Type B pancreatic cell (in vitro differentiated cells): Measurements from ENCODE around the gene SIGLEC7. TPM values are rescaled to one million over a fixed set of nuclear protein-coding genes. Genes with fewer than 3 reads are reported as not detected.
A peak's percentile ranks its signal among the peaks of the same experiment; 100 is the strongest.

ENCODE experiments used
- DNase-seq: peaks from one replicate; pipeline ENCODE4 v3.0.0; 2021; ENCODE audit warnings: mixed read lengths; ENCODE audit not compliant: unreplicated experiment; ENCODE audit errors: extremely low spot score
- H3K27ac Mint-ChIP-seq: 2 replicates; pipeline ENCODE4 v1.8.0; 2021; ENCODE audit warnings: mild to moderate bottlenecking, mixed read lengths
- H3K27me3 Mint-ChIP-seq: 2 replicates; pipeline ENCODE4 v1.8.0; 2021; ENCODE audit warnings: mixed read lengths
- H3K36me3 Mint-ChIP-seq: 2 replicates; pipeline ENCODE4 v1.8.0; 2021; ENCODE audit warnings: mixed read lengths
- H3K4me1 Mint-ChIP-seq: one replicate; pipeline ENCODE4 v1.8.0; 2021; ENCODE audit warnings: mixed read lengths; ENCODE audit not compliant: unreplicated experiment
- H3K4me3 Mint-ChIP-seq: 2 replicates; pipeline ENCODE4 v1.8.0; 2021; ENCODE audit warnings: mild to moderate bottlenecking, mixed read lengths
- H3K9me3 Mint-ChIP-seq: 2 replicates; pipeline ENCODE4 v1.8.0; 2021; ENCODE audit warnings: mixed read lengths
- CTCF ChIP-seq: fragments of 200-600 bp; sonication (generic); conservative IDR thresholded peaks from 2 replicates; pipeline ENCODE4 v1.5.0; 2021; ENCODE audit warnings: antibody characterized with exemption, mild to moderate bottlenecking
- long read RNA-seq: library from polyadenylated mRNA; unstranded; transcript quantifications from one replicate; pipeline ENCODE4 v2.0.0, GENCODE V29; 2020
- total RNA-seq: library from RNA; stranded (reverse); gene quantifications from 2 replicates; pipeline ENCODE4 v1.2.1, GENCODE V29; 2021; ENCODE audit warnings: low replicate concordance

Gene SIGLEC7
- not detected in 2 replicates for total RNA-seq
- long read RNA-seq, result 0 reads

GRCh38 chr19:51142119-51142518 lies at the start of gene SIGLEC7:
SIGLEC7 (plus strand) TSS chr19:51142301; CDS start chr19:51142370, 69 bp downstream.
- no peak for DNase-seq

GRCh38 chr19:51093101-51093500 lies 49.0 kb upstream of the SIGLEC7 start:
- peak overlapping the region; percentile 15 for H3K27ac Mint-ChIP-seq
- H3K4me1 Mint-ChIP-seq, result peaks cover 4% of the 10 kb centered on the region
- DNase-seq, result no peak
- no peak overlapping the region for H3K4me3 Mint-ChIP-seq
- no peaks in the 10 kb centered on the region for H3K9me3 Mint-ChIP-seq
- no peaks in the 10 kb centered on the region for H3K27me3 Mint-ChIP-seq
- no peak for TF ChIP-seq CTCF
- peaks cover 4% of the 10 kb centered on the region for H3K36me3 Mint-ChIP-seq

More at GRCh38 chr19:51142119-51142518, at the start of gene SIGLEC7:
- Mint-ChIP-seq H3K9me3 (no peaks in the 10 kb centered on the region), H3K27ac (no peak within 1 kb of the TSS), H3K27me3 (peaks cover 36% of the 10 kb centered on the region), H3K4me3 (no peak within 1 kb of the TSS), H3K4me1 (no peaks in the 10 kb centered on the region), H3K36me3 (no peaks in the 10 kb centered on the region)
- no peak for TF ChIP-seq CTCF

GRCh38 chr19:51093510-51094345 lies 48.4 kb upstream of the SIGLEC7 start:
- Mint-ChIP-seq H3K36me3 (peaks cover 4% of the 10 kb centered on the region), H3K27me3 (no peaks in the 10 kb centered on the region), H3K4me1 (peaks cover 4% of the 10 kb centered on the region), H3K9me3 (no peaks in the 10 kb centered on the region), H3K4me3 (no peak overlapping the region), H3K27ac (peak overlapping the region; percentile 15)
- TF ChIP-seq CTCF, result no peak
- DNase-seq, result no peak

GRCh38 chr19:51094696-51095279 lies 47.3 kb upstream of the SIGLEC7 start:
- no peak for DNase-seq
- TF ChIP-seq CTCF, result peak; percentile 84
- Mint-ChIP-seq H3K27ac (no peak overlapping the region), H3K36me3 (peaks cover 4% of the 10 kb centered on the region), H3K4me3 (no peak overlapping the region), H3K9me3 (no peaks in the 10 kb centered on the region), H3K4me1 (peaks cover 6% of the 10 kb centered on the region), H3K27me3 (no peaks in the 10 kb centered on the region)

- no peaks in the 10 kb centered on the region for H3K9me3 Mint-ChIP-seq
- H3K27ac Mint-ChIP-seq, result no peak overlapping the region
- no peaks in the 10 kb centered on the region for H3K27me3 Mint-ChIP-seq
- peaks cover 8% of the 10 kb centered on the region for H3K4me1 Mint-ChIP-seq
- H3K36me3 Mint-ChIP-seq, result peaks cover 4% of the 10 kb centered on the region
- no peak overlapping the region for H3K4me3 Mint-ChIP-seq
- DNase-seq, result no peak
- peak; percentile 43 for TF ChIP-seq CTCF
Measured at GRCh38 chr19:51096473-51097165, 45.5 kb upstream of the SIGLEC7 start.
